ENCODE data around the gene JMJD7. TPM values are rescaled to one million over a fixed set of nuclear protein-coding genes. Genes with fewer than 3 reads are reported as not detected.

JMJD7 gene
- total and polyA plus RNA-seq, 12 donors = 4.0 to 20.6 (median 12.7) TPM

DNA sequence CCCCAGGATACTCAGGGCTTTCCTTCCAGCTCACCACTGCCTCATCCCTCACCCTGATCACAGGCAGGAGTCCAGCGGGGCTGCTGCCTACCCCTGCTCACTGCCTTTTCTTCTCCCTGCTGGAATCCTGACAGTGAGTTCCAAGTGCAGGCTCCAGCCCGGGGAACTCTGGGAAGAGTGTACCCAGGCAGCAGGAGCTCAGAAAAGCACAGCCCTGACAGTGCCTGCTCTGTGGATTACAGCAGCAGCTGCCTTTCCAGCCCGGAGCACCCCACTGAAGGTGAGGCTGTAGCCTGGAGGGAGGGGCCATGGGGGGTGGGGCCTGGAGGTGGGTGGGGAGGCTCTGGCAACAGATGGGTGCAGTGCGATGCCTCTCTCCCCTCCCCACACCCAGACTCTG, 6.1 kb upstream of the JMJD7 start:
- intact Hi-C loops (cut with DNase I) = no loop called here
- WGBS, 4 donors = 83 to 94% (median 90%) methylated on average over 3 to 4 of the region's 4 CpGs
- no peaks in the 10 kb centered on the region for H3K9me3 ChIP-seq (replicated peaks in 1 of 3)
- no peak overlapping the region for H3K27ac ChIP-seq
- TF ChIP-seq, protein P1, sequence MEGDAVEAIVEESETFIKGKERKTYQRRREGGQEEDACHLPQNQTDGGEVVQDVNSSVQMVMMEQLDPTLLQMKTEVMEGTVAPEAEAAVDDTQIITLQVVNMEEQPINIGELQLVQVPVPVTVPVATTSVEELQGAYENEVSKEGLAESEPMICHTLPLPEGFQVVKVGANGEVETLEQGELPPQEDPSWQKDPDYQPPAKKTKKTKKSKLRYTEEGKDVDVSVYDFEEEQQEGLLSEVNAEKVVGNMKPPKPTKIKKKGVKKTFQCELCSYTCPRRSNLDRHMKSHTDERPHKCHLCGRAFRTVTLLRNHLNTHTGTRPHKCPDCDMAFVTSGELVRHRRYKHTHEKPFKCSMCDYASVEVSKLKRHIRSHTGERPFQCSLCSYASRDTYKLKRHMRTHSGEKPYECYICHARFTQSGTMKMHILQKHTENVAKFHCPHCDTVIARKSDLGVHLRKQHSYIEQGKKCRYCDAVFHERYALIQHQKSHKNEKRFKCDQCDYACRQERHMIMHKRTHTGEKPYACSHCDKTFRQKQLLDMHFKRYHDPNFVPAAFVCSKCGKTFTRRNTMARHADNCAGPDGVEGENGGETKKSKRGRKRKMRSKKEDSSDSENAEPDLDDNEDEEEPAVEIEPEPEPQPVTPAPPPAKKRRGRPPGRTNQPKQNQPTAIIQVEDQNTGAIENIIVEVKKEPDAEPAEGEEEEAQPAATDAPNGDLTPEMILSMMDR (IDR thresholded peaks at IDR 0.05) = no peak
- no peak for TF ChIP-seq POLR2A (IDR thresholded peaks at IDR 0.05)
- no peak overlapping the region for H3K4me3 ChIP-seq
- DNase-seq = no peak
- no peaks in the 10 kb centered on the region for H3K4me1 ChIP-seq (replicated peaks in 1 of 2)
- peaks cover 0 to 85% of the 10 kb centered on the region in 2 donors for H3K36me3 ChIP-seq (replicated peaks in 1 of 2)
- no peaks in the 10 kb centered on the region for H3K27me3 ChIP-seq

DNA sequence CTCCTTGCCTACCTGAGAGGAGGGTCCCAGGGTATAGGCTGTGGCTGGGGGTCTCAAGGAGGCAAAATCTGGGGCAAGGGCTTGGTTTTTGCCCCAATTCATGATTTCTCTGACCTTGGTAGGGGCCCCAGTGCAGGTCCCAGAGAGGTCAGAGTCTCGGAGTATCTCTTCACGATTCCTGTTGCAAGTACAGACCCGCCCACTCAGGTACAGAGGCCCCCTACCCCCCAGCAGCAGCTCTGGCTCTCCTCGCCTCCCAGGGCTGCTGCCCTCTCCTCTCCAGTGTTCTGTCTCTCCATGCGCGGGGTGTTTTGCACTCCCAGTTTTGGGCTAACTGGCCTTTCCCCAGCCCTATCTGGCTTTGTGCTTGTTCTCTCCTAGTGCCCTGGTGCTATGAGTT, 5.4 kb upstream of the JMJD7 start:
- intact Hi-C loops (cut with DNase I) = no loop called here
- H3K4me3 ChIP-seq = no peak overlapping the region
- H3K9me3 ChIP-seq (replicated peaks in 1 of 3) = no peaks in the 10 kb centered on the region
- no peak overlapping the region for H3K27ac ChIP-seq
- no peaks in the 10 kb centered on the region for H3K27me3 ChIP-seq
- H3K4me1 ChIP-seq (replicated peaks in 1 of 2) = peaks cover 3 to 5% of the 10 kb centered on the region in 2 donors
- DNase-seq = no peak
- TF ChIP-seq, protein P1 (IDR thresholded peaks at IDR 0.05) = no peak
- 90 to 95% (median 93%) methylated on average over 6 of the region's 6 CpGs for WGBS, 4 donors
- peaks cover 0 to 78% of the 10 kb centered on the region in 2 donors for H3K36me3 ChIP-seq (replicated peaks in 1 of 2)

GRCh38 chr15:41822957-41823356, 4.9 kb upstream of the JMJD7 start:
- intact Hi-C loops (cut with DNase I) = no loop called here
- H3K27me3 ChIP-seq = no peaks in the 10 kb centered on the region
- 93 to 100% (median 93%) methylated on average over 5 to 6 of the region's 6 CpGs for WGBS, 4 donors
- peaks cover 0 to 73% of the 10 kb centered on the region in 2 donors for H3K36me3 ChIP-seq (replicated peaks in 1 of 2)
- no peak overlapping the region for H3K27ac ChIP-seq
- DNase-seq = no peak
- no peaks in the 10 kb centered on the region for H3K9me3 ChIP-seq (replicated peaks in 1 of 3)
- TF ChIP-seq POLR2A (IDR thresholded peaks at IDR 0.05) = no peak
- TF ChIP-seq, protein P1 (IDR thresholded peaks at IDR 0.05) = no peak
- H3K4me3 ChIP-seq = no peak overlapping the region
- peaks cover 5 to 7% of the 10 kb centered on the region in 2 donors for H3K4me1 ChIP-seq (replicated peaks in 1 of 2)

GRCh38 chr15:41823502-41823901, 4.4 kb upstream of the JMJD7 start:
- no peak overlapping the region for H3K4me3 ChIP-seq
- intact Hi-C loops (cut with DNase I) = no loop called here
- peaks cover 6 to 7% of the 10 kb centered on the region in 2 donors for H3K4me1 ChIP-seq (replicated peaks in 1 of 2)
- WGBS, 4 donors = 88 to 100% (median 92%) methylated on average over 2 to 11 of the region's 11 CpGs
- H3K27ac ChIP-seq = no peak overlapping the region
- H3K27me3 ChIP-seq = no peaks in the 10 kb centered on the region
- peaks cover 0 to 68% of the 10 kb centered on the region in 2 donors for H3K36me3 ChIP-seq (replicated peaks in 1 of 2)
- no peak for TF ChIP-seq POLR2A (IDR thresholded peaks at IDR 0.05)
- TF ChIP-seq, protein P1 (IDR thresholded peaks at IDR 0.05) = no peak
- DNase-seq = no peak
- H3K9me3 ChIP-seq (replicated peaks in 1 of 3) = no peaks in the 10 kb centered on the region
